HG02798 (cell line): ENCODE measurements around the gene CST5.
"Not testable (repeated sequence)": the region's sequence is repeated elsewhere in the genome, so short reads cannot be mapped to it uniquely, and the experiment has no call there.

Source experiments
- ATAC-seq: cut with Tn5 transposase; IDR thresholded peaks from one replicate; pipeline ENCODE4 v1.9.1; 2021; ENCODE audit warnings: mild to moderate bottlenecking; ENCODE audit not compliant: unreplicated experiment, poor library complexity

CST5 gene

DNA sequence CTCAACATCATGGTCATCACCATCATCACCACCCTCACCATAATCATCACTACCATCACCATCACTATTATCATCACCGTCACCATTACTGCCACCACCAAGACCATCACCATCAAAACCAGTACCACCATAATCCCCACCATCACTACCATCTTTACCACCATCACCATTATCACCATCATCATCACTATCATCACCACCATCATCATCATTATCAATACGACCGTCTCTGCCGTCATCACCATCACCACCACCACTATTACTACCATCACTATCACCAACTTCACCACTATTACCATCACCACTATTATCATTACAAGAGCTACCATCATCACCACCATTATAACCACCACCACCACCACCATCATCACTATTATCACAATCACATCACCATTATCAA lies 11.3 kb upstream of the CST5 start:
- ATAC-seq: not testable (repeated sequence)

DNA sequence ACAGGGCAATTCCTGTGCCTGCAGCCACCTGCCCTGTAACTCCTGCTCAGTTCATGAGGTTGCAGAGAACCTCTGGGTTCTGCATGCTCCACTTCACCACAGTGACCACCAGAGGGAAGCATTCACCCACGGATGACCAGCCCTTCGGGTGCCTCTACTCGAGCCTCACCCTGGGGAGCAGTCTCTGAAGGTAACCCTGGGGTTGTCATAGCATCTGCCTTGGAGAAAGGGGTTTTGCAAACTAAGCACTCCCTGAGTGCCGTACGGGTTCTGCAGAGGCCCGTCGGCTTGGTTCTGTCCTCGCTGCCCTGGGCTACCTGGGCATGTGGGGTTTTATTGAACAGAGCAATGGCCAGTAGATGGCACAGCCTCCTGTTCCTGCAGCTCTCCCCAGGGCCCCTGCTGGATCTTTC lies 10.2 kb upstream of the CST5 start:
- peak; percentile 89 for ATAC-seq

DNA sequence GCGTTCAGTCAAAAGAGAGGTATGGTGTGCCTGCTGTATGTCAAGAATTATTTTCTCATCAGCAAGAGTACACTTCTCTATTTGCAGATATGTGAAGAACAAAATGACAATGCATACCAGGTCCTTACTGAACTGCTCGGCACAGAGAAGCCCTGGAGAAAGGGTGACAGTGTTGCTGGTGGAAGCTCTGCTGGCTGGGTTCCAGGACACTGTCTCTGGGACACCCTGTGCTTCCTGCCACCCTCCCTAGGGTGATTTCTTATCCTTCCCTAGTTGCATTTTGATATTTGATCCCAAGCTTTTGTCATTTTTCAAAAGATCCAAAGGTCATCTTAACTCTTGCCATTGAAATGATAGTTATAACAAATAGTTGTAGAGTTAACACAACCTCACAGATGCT lies 8.3 kb upstream of the CST5 start:
- ATAC-seq: no peak

DNA sequence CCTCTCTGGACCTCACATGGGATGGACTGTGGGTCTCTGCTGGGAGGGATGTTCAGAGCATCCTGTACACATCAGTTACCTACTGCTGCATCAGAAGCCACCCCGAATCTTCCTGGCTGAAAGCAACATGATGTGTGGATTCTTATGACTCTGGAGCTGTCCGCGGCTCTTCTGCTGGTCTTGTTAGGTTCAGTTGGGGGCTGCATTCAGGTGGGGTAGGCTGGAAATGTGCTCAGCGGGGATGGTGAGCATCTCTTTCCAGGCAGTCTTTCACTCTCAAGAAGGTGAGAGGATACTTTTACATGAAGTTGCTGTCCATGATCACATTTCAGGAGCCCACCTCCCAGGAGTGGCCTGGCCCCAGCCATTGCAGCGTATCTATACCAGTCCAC lies 5.2 kb upstream of the CST5 start:
- no peak for ATAC-seq

DNA sequence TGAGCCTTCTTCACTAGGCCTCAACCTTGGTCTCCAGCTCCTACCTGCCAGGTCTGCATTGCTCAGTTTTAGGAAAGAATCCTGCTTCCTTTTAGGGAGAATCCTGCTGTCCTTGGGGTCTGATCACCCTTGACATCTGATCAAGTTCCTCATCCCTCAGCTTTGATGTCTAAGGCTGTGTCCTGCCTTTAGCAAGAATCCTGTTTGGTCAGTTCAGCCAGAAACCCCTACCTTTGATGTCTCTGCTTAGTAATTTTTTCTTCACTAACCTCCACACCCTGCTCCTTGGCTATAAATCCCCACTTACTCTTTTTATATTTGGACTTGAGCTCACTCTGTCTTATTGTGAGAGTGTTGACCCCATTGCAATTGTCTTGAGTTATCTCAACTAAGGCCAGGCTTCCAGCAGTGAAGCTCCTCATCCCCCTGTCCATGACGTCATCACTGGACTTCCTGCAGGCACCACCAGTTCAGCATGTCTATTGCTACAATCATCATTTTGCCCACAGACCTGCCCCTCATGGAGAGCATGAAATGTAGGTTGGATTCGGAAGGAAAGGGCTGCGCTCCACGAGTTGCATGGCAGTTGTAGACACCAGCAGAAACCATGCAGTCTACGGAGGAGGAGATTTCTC lies 4.7 kb upstream of the CST5 start:
- ATAC-seq: no peak

DNA sequence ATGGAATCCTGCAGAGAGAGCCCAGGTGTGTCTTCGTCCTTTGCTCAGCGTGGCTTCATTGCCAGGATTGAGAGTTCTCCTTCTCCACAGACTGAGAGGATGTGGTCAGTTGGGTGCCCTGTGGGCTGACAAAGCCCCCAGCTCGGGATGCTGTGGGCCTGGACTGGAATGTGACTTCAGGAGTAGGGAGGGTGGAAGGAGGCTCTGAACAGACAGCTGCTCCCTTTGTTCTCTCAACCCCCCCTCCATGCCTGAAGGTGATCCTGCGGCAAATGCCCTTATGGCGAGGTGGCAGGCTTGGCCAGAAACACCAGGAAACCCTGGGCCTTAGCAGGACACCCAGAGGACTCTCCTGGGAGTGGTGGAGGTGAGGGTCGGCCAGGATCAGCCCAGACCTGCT lies 1.8 kb upstream of the CST5 start:
- ATAC-seq: no peak

DNA sequence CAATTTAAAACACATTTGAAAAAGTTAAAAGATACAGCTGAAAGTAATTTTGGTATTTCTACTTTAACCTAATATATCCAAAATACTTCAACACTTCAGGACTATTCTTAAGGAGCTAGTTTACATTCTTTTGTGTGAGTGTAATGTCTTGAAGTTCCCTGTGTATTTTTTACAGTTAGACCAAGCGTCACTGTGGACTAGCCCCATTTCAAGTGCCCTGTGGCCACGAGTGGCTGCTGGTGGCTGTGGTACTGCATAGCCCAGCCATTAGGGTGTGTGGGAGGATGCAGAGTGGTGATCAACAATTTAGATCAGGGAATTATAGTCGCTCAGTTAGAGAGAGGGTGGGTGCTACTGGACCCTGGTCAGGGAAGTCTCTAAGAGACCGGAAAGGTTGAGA lies 869 bp upstream of the CST5 start:
- no peak for ATAC-seq

DNA sequence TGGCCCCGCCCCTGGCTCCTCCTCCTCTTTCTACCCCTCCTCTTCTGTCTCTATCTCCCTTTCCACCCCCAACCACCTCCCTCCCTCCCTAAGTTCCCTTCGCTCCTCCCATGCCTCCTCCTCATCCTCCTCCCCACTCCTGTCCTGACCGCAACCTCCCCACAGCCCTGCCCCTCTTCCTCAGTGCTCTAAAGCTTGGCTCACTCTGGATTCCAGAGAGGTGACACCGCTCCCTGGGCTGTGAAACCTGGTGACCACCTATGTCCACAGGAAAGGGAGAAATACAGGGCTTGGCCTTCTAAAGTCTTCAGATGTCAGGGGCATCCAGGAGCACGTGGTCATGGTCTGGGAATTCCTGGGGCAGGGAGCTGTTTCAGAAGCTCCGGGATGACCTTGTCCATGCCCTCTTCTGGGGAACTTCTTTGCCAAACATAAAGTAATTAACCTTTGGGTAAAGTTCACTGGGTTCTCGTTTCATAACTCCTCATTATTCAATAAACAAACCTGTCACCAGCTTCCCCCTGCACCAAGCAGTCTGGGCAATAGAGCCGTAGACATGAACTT lies 345 bp upstream of the CST5 start:
- ATAC-seq: no peak

DNA sequence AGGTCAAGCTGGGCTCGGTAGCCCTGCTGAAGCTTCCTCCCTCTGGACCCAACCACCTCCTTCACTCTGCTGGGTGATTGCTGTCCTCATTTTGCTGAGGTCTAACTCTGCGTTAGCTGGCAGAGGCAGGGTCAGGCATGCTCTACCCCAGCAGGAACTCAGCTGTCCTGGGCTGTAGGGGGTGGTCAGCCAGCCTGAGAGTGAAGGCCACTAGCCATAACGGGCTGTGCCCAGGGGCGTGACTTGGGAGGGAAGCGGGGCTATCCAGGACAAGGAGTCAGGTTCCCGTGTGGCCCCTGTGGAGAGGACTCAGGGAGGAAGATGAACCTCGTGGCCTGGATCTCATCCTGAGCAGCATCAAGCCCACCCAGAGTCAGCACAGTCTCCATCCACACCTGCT lies 761 bp downstream of the CST5 start:
- no peak for ATAC-seq

DNA sequence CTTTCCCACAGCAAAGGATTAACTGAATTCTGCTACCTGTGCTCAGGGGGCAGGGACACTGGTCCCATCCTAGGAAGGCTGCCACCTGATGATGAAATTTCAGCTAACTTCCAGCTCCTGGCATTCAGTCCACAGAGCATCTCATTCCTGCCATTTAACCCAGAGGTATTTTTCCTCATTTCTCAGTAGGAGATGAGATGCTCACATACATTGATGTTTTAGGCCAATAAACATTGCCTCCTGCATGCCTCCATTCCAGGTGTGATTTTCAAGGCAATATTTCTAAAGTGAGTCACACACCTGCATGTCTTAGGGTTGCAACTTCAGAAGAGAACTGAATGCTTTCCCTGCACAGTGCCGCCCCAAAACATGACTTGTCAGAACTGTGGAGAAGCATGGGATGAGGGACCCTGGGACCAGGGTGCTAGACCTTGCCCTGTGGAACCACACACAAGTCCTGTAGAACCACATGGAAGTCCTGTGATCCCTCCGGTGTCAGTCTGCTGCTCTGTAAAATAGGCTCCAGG lies 1.5 kb downstream of the CST5 start:
- ATAC-seq: not testable (repeated sequence)

DNA sequence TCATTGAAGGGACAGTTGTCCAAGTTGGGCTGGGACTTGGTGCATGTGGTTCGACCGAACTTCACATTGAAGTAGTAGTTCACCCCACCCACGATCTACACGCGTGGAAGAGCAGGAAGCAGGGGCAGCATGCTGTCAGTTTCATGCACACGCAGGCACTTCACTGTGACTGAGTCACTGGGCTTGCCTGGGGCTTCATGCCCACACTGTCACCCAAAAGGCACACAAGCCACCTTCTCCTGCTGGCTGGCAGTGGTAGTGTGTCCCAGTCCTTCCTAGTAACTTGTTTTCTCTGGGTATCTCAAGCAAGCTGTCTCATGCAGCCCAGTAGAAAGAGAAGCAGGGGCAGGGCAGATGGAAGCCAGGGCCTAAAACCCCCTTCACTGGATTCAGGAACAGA lies 2.0 kb downstream of the CST5 start:
- no peak for ATAC-seq

DNA sequence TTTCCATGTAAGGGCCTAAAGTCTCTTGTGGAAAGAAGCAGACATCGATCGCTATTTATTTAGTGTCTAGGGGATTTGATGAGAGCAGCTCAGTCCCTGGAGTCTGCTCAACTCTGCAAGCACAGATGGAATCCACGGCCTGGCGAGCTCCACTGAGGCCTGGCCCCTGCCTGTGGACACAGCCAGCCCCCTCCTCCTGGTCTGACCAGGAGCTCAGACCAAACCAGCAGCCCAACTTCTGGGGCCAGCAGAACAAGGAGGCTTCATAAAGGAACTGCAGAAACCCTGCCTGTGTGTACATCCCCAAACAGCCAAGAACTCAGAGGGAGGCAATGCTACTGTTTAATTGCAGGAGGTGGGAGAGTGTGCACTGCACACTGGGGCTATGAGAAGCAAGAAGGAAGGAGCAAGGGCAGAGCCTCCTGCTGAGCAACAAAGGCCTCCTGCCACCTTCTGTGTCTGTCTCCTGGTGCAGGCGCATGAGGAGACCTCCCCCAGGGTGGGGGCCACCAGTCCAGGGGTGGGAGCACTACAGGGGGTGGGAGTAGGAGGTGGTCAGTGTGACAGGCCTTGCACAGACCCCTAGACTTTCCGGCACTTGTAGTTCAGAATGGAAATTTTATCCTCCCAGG lies 3.8 kb downstream of the CST5 start:
- ATAC-seq: no peak

DNA sequence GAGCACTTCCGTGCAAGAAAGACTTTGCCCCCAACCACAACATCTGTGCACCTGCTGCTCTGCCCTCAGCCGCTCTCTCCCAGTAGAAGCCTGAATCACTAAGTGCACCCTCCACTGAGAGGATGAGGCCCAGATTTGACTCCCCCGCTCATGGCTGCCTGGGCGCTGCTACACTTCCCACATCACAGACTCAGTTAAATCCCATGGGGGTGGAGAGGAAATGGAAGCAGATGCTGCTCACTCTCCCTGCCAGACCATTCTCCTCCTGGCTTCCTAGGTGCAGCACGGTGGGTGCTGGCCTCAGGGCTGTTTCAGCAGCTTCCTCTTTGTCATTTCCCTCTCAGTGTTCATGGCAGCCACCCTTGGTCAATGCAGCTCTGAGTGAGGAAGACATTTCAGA lies 4.8 kb downstream of the CST5 start:
- ATAC-seq: no peak

DNA sequence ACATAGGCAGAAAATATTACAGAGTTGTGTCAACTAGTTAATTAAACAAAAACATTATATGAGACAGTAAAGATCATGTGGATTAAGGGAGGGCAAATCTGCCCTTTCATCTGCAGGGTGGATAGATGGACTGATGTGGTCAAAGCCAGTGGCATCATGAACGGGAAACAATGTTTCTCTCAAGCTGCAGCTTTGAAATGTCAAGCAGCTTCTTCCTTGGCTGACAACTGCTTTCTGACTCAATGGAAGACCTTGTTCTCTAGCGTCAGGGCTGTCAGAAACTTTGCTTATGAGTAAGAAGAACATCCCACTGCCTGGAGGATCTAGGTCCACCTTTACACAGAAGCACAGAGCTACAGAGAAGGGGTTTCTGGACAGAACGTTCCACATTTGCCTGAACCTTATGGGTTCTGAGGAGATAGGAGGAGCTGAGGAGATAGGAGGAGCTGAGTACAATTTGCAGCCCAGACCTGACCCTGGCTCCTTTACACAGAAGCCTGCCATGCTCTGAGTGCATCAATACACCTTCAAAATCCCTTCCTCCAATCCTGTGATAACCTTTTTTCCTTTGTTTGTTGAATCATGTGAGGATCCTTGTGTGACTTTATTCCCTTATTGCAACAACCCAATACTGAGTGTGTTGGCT lies 6.1 kb downstream of the CST5 start:
- no peak for ATAC-seq

DNA sequence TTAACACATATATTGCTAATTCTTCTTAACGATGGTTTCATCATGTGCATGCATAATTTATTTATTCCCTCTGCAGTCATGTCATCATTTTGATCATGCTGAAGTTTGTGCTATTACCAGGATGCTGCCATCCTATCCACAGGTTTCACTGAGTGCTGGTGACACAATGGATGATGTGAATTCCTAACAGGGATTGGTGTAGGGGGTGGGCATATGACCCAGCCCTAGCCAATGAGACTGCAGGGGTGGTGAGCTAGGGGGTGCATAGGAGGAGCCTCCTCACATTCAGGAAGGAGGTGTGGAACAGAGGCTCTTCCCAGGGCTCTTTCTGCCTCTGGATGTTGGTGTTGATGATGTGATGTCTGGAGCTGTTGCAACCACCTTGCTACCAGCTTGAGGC lies 7.5 kb downstream of the CST5 start:
- no peak for ATAC-seq

DNA sequence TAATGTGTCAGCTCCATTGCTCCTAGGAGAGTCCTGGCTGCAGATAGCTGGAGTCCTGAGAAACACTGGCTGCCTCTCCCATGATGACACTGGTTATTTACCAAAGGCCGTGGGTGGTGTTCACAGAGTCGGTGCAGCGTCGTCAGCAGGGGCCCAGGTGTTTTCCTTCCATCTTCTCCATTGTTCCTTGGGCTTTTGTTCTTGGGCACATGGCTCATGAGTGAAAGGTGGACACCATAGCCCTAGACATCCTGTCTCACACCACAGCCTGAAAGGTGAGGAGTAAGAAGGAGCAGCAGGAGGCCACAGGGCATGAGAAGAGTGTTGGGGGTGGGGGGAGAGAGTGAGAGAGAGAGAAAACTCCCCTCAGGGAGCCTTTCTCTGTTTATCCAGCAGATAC lies 9.1 kb downstream of the CST5 start:
- ATAC-seq: no peak

DNA sequence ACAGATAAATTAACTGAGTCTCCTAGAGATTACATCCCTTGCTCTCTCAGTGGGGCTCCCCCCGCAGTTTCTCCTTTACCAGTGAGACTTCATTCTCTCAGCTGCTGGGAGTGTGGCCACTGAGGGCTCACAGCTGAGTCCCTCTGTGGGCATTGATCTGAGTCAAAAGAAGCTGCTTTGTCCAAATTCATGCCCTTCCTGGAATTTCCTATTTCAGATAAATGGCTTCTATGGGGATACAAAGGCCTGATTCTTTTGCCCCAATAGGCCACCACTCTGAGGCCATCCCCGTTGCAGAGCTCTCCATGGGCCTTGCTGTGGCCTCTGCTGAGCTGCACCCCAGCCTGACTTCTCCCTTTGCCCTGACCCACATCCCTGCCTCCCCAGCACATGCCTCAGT lies 10.0 kb downstream of the CST5 start:
- no peak for ATAC-seq

DNA sequence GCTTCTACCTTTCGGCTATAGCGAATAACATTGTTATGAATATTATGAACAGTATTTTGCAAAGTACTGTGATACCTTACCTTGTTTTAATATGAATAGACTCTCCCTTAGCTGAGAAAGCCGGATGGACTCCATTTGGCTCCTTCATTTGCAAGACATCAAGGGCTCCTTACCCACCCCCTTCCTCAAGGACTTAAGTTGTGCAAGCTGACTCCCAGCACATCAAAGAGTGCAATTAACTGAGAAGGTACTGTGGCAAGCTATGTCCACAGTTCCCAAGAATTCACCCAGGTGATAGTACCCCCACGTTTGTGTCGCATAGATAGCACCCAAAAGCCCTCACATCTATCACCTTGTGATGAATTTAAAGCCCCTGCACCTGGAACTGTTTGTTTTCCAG lies 11.2 kb downstream of the CST5 start:
- no peak for ATAC-seq

DNA sequence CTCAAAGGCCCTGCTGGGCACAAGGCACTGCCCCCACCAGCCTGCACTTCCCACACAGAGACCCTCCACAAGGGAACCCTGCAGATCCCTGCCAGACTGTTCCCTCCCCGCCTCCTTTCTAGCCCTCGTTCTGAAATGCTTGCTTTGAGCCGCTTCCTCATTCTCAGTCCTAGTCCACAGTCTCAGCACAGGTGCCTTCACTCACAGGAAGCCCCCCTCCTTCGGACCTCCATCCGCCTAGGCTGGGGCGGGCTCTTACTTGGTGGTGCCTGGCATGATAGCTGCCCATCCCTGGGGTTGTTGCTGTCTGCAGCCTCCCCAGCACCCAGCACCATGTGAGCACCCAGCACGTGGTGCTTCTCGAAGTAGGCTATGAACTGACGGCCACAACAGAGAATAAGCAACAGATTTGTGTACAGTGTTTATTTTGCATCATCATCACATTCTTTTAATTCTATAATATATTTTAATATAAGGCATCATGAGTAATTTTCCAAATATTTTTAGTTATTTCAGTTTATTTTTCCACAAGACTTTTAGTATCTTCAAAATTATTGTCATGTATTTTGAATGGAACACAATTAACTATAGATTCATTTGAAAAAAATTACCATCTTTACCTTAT lies 12.3 kb downstream of the CST5 start:
- ATAC-seq: no peak

DNA sequence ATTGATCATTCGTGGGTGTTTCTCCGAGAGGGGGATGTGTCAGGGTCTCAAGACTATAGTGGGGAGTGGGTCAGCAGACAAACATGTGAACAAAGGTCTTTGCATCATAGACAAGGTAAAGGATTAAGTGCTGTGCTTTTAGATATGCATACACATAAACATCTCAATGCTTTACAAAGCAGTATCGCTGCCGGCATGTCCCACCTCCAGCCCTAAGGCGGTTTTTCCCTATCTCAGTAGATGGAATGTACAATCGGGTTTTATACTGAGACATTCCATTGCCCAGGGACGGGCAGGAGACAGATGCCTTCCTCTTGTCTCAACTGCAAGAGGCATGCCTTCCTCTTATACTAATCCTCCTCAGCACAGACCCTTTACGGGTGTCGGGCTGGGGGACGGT lies 18.8 kb downstream of the CST5 start:
- not testable (repeated sequence) for ATAC-seq

DNA sequence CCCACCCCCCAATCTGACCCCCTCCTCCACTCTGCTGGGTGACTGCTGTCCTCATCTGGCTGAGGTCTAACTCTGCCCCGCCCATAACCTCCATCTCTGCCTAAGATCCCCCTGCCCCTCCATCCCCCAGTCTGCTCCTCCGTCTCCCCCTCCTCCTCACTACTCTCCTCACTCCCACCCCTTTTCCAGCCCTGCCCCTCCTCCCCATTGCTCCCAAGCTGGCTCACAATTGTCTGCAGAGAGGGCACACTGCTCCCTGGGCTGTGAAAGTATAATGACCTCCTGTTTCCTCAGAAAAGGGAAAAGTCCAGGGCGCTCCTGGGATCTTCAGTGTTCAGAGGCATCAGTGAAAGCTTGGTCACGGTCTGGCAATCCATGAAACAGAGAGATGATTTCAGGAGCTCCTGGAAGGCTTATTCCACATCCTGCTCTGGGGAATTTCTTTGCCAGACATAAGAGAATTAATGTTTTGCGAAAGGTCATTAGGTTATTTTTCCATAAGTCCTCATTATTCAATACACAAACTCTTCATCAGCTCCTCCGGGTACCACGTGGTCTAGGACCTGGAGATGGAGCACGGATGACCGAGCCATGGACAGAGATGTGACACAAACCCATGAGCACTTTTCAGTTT lies 21.5 kb downstream of the CST5 start:
- ATAC-seq: no peak
